H1 (cell line): ENCODE measurements around the gene BIN1. TPM values are rescaled to one million over a fixed set of nuclear protein-coding genes. Genes with fewer than 3 reads are reported as not detected.
A peak's percentile ranks its signal among the peaks of the same experiment; 100 is the strongest.

Source experiments
- CTCF ChIA-PET: fragments of 300-600 bp; sonication (Branson Sonifier 250); formaldehyde crosslinking; loops from one replicate; lab custom pipeline; 2021; ENCODE audit not compliant: partially characterized antibody; lab: Charles Lee
- POLR2A ChIA-PET: fragments of 300-600 bp; sonication (Branson Sonifier 250); formaldehyde crosslinking; loops from one replicate; lab custom pipeline; 2021; ENCODE audit warnings: inconsistent platforms; ENCODE audit not compliant: partially characterized antibody; lab: Charles Lee
- DNase-seq, 2 experiments: peaks; one replicate each; pipeline versions ENCODE4 v3.0.0 to v3.0.0-alpha.2; 2010 to 2022; ENCODE audit warnings: low spot score in 2 of 2, low read depth in 1 of 2, mixed read lengths in 1 of 2
- FAIRE-seq: peaks from 2 replicates; lab custom pipeline; 2011; peaks lifted over from hg19 to GRCh38; lab: Jason Lieb, UNC
- H2AFZ ChIP-seq: 2 replicates; pipeline ENCODE4 v1.8.1; 2012; ENCODE audit warnings: low read length, inconsistent platforms
- H2AK5ac ChIP-seq: 2 replicates; pipeline ENCODE4 v1.6.1; 2013; ENCODE audit warnings: low read depth, low read length
- H2BK120ac ChIP-seq: replicated peaks from 2 replicates; pipeline ENCODE3; 2013; ENCODE audit warnings: low read depth, low read length, inconsistent platforms
- H2BK12ac ChIP-seq: 2 replicates; pipeline ENCODE4 v1.6.1; 2013; ENCODE audit warnings: low read depth, low read length
- H2BK15ac ChIP-seq: 2 replicates; pipeline ENCODE4 v1.6.1; 2013; ENCODE audit warnings: low read length
- H2BK20ac ChIP-seq: 2 replicates; pipeline ENCODE4 v1.6.1; 2013; ENCODE audit warnings: low read length
- H2BK5ac ChIP-seq: 2 replicates; pipeline ENCODE4 v1.6.1; 2013; ENCODE audit warnings: low read depth, low read length
- H3K14ac ChIP-seq: 2 replicates; pipeline ENCODE4 v1.6.1; 2013; ENCODE audit warnings: inconsistent platforms; ENCODE audit not compliant: insufficient read length
- H3K18ac ChIP-seq: 2 replicates; pipeline ENCODE4 v1.6.1; 2013; ENCODE audit warnings: low read length; ENCODE audit errors: extremely low read depth
- H3K23ac ChIP-seq: 2 replicates; pipeline ENCODE4 v1.6.1; 2013; ENCODE audit warnings: inconsistent platforms; ENCODE audit not compliant: insufficient read length
- H3K23me2 ChIP-seq: 2 replicates; pipeline ENCODE4 v1.6.1; 2013; ENCODE audit warnings: low read depth, low read length
- H3K27ac ChIP-seq: 2 replicates; pipeline ENCODE4 v1.6.1; 2011; ENCODE audit warnings: low read depth, low read length, inconsistent platforms
- H3K27me3 ChIP-seq, 4 experiments: replicated peaks in 1 of 4; 1 replicate in 1 of 4; 2 replicates in 3 of 4; pipeline versions ENCODE4 v1.6.1 to v1.8.1; 2011 to 2013; ENCODE audit warnings: low read length in 3 of 4, mild to moderate bottlenecking in 3 of 4, inconsistent platforms in 2 of 4, mixed read lengths in 2 of 4, moderate library complexity in 1 of 4; ENCODE audit not compliant: control insufficient read depth in 3 of 4, insufficient read depth in 3 of 4; ENCODE audit errors: extremely low read depth in 1 of 4
- H3K36me3 ChIP-seq, 4 experiments: 2 replicates each; pipeline versions ENCODE4 v1.6.1 to v1.8.1; 2011 to 2013; ENCODE audit warnings: mild to moderate bottlenecking in 4 of 4, low read length in 3 of 4, moderate library complexity in 2 of 4, control low read depth in 1 of 4, inconsistent platforms in 1 of 4; ENCODE audit not compliant: insufficient read depth in 4 of 4, control insufficient read depth in 2 of 4
- H3K4ac ChIP-seq: replicated peaks from 2 replicates; pipeline ENCODE3; 2013; ENCODE audit warnings: low read length, low read depth, mixed read lengths, inconsistent platforms; ENCODE audit not compliant: insufficient read length
- H3K4me1 ChIP-seq, 4 experiments: replicated peaks in 1 of 4; 1 replicate in 1 of 4; 2 replicates in 3 of 4; pipeline versions ENCODE4 v1.6.1 to v1.8.1; 2011 to 2013; ENCODE audit warnings: low read length in 3 of 4, inconsistent platforms in 2 of 4, mixed read lengths in 1 of 4; ENCODE audit not compliant: insufficient read depth in 4 of 4, control insufficient read depth in 3 of 4
- H3K4me2 ChIP-seq, 2 experiments: 2 replicates each; pipeline versions ENCODE4 v1.6.1 to v1.8.1; 2011 to 2013; ENCODE audit warnings: low read depth in 2 of 2, low read length in 2 of 2, control low read depth in 1 of 2, inconsistent platforms in 1 of 2, mild to moderate bottlenecking in 1 of 2; ENCODE audit not compliant: insufficient read depth in 1 of 2
- H3K4me3 ChIP-seq, 4 experiments: fragments of 200-600, 300-600 bp in 1 of 4; sonication (generic), shearing (Covaris generic), sonication (Bioruptor Twin) in 1 of 4; 2 replicates each; pipeline versions ENCODE4 v1.5.1 to v1.8.1; 2011 to 2016; ENCODE audit warnings: low read length in 4 of 4, low read depth in 3 of 4, control low read depth in 2 of 4, inconsistent platforms in 2 of 4, mild to moderate bottlenecking in 2 of 4, mixed read lengths in 1 of 4, moderate library complexity in 1 of 4; ENCODE audit not compliant: insufficient read depth in 2 of 4; ENCODE audit errors: extremely low read depth in 1 of 4
- H3K56ac ChIP-seq: replicated peaks from 2 replicates; pipeline ENCODE3; 2013; ENCODE audit warnings: low read depth, mild to moderate bottlenecking, mixed read lengths, low read length, inconsistent platforms; ENCODE audit not compliant: insufficient read length
- H3K79me1 ChIP-seq: 2 replicates; pipeline ENCODE4 v1.6.1; 2013; ENCODE audit warnings: low read depth, low read length, control low read depth
- H3K79me2 ChIP-seq, 2 experiments: 2 replicates each; pipeline versions ENCODE4 v1.6.1 to v1.8.1; 2012 to 2013; ENCODE audit warnings: low read length in 2 of 2, mild to moderate bottlenecking in 2 of 2, inconsistent platforms in 1 of 2; ENCODE audit not compliant: insufficient read depth in 2 of 2, control insufficient read depth in 1 of 2
- H3K9ac ChIP-seq, 4 experiments: replicated peaks in 1 of 4; 1 replicate in 1 of 4; 2 replicates in 3 of 4; pipeline versions ENCODE4 v1.6.1 to v1.8.1; 2011 to 2013; ENCODE audit warnings: low read depth in 3 of 4, low read length in 3 of 4, control low read depth in 2 of 4, mild to moderate bottlenecking in 2 of 4, moderate library complexity in 2 of 4, inconsistent platforms in 1 of 4; ENCODE audit errors: extremely low read depth in 1 of 4
- H3K9me3 ChIP-seq, 2 experiments: 2 replicates each; pipeline versions ENCODE4 v1.6.1 to v1.8.1; 2012 to 2013; ENCODE audit warnings: mild to moderate bottlenecking in 2 of 2, moderate library complexity in 2 of 2, control low read depth in 1 of 2, inconsistent platforms in 1 of 2, low read depth in 1 of 2, low read length in 1 of 2, mixed read lengths in 1 of 2; ENCODE audit not compliant: insufficient read depth in 2 of 2
- H4K20me1 ChIP-seq, 2 experiments: replicated peaks in 1 of 2; 2 replicates each; pipeline versions ENCODE3 to v1.8.1; 2011 to 2013; ENCODE audit warnings: inconsistent platforms in 2 of 2, low read length in 2 of 2, mild to moderate bottlenecking in 1 of 2; ENCODE audit not compliant: insufficient read depth in 2 of 2, control insufficient read depth in 1 of 2
- H4K5ac ChIP-seq: 2 replicates; pipeline ENCODE4 v1.6.1; 2013; ENCODE audit warnings: low read length, low read depth, mixed read lengths, inconsistent platforms; ENCODE audit not compliant: insufficient read length
- H4K8ac ChIP-seq: 2 replicates; pipeline ENCODE4 v1.8.0; 2013; ENCODE audit warnings: mild to moderate bottlenecking, moderate library complexity, low read length, inconsistent platforms; ENCODE audit not compliant: insufficient read depth; ENCODE audit errors: extremely low read depth
- H4K91ac ChIP-seq: replicated peaks from 2 replicates; pipeline ENCODE3; 2013; ENCODE audit warnings: low read length, mixed read lengths, inconsistent platforms; ENCODE audit not compliant: insufficient read length
- CBX8 ChIP-seq: fragments of 300-800, 300-1000 bp; sonication (generic); IDR thresholded peaks from 2 replicates; pipeline ENCODE4 v1.7.1; 2016; ENCODE audit warnings: low read depth, low read length, borderline replicate concordance
- PHF8 ChIP-seq: fragments of 200-600 bp; sonication (generic); conservative IDR thresholded peaks from 2 replicates; pipeline ENCODE4 v1.7.1; 2012; ENCODE audit warnings: low read depth, mild to moderate bottlenecking, inconsistent platforms, low read length, moderate library complexity
- WGBS, 2 experiments: shearing (Covaris generic) in 1 of 2; methylation state at CpG; one replicate each; pipeline versions ENCODE4 v1.1.6 to v1.1.7; 2013 to 2015; ENCODE audit warnings: low lambda C conversion rate in 2 of 2, mixed read lengths in 2 of 2, inconsistent platforms in 1 of 2, low coverage in 1 of 2, missing lambda C conversion rate in 1 of 2; ENCODE audit not compliant: insufficient replicate concordance in 2 of 2, insufficient coverage in 1 of 2, insufficient read length in 1 of 2; ENCODE audit errors: extremely low coverage in 1 of 2, missing lambda C conversion rate in 1 of 2; 5-methylcytosine and 5-hydroxymethylcytosine counted together
- polyA plus RNA-seq, 7 experiments: library from polyadenylated mRNA; depleted of rRNA in 3 of 7; stranded (reverse) in 5 of 7; unstranded in 2 of 7; fragments of >200 nt in 5 of 7; fragments of 200-250 nt in 2 of 7; gene quantifications; 1 replicate in 5 of 7; 2 replicates in 1 of 7; 4 replicates in 1 of 7; pipeline versions ENCODE4 v1.2.1 to v1.2.3, GENCODE V29; 2011 to 2013; ENCODE audit warnings: missing spikeins in 2 of 7, mixed read lengths in 2 of 7
- total RNA-seq: library from RNA; stranded (reverse); fragmentation: NEBNext Ultra II Directional; extraction: Animal tissue kit (Norgen Biotek cat#: 25700); gene quantifications from 2 replicates; pipeline ENCODE4 v1.2.1, GENCODE V29; 2021

BIN1 gene
- total and polyA plus RNA-seq, 2 of the 8 experiments (the other 6 are each of a cell fraction or from before 2014, with no cell fraction given) = 23.6 to 35.6 TPM

- Histone ChIP-seq H2AFZ (no peak overlapping the region), H4K5ac (no peak overlapping the region), H4K20me1 (no peaks in the 10 kb centered on the region), H2BK5ac (no peak overlapping the region), H3K36me3 (no peaks in the 10 kb centered on the region), H2BK15ac (no peak overlapping the region), H3K56ac (no peak overlapping the region), H3K23ac (no peak overlapping the region)
- CTCF ChIA-PET = interaction anchor here (1.1 to 1.5 kb wide), 3 partner anchors 13 to 88 kb away, joined by 3 to 6 read pairs (median 3); no protein-coding TSS in a partner anchor
- no peak for FAIRE-seq
- no peak for TF ChIP-seq PHF8
- no peak for TF ChIP-seq CBX8
- TF ChIP-seq, all 59 proteins: peak for 0
- Histone ChIP-seq H3K27ac (no peak overlapping the region), H3K23me2 (no peaks in the 10 kb centered on the region), H3K27me3 (0 out of 7 replicates have a peak, but pooled peaks cover 0 to 2% (median 0%) of the 10 kb centered on the region in 4 experiments), H3K18ac (no peak overlapping the region), H2BK20ac (no peak overlapping the region), H3K14ac (no peak overlapping the region), H3K4ac (no peak overlapping the region), H2BK12ac (no peak overlapping the region), H3K79me2 (no peaks in the 10 kb centered on the region), H2BK120ac (no peak overlapping the region), H3K4me3 (no peak overlapping the region), H3K79me1 (no peaks in the 10 kb centered on the region), H3K9me3 (0 out of 4 replicates have a peak, but pooled peaks cover 0 to 6% of the 10 kb centered on the region in 2 experiments), H4K8ac (no peak overlapping the region), H3K4me1 (no peaks in the 10 kb centered on the region), H4K91ac (no peak overlapping the region), H3K4me2 (no peak overlapping the region), H3K9ac (no peak overlapping the region), H2AK5ac (no peak overlapping the region)
- POLR2A ChIA-PET = no interaction called here
- peak in 1 of 2 experiments; percentile 33 for DNase-seq
- WGBS, 2 experiments = 90% methylated on average over 11 of the region's 12 CpGs; no CpG with 5 or more reads in 1 of the 2 experiments
Observed at GRCh38 chr2:127138281-127138680, 31.3 kb upstream of the BIN1 start.
